Measurements from ENCODE around the gene SHROOM1. TPM values are rescaled to one million over a fixed set of nuclear protein-coding genes. Genes with fewer than 3 reads are reported as not detected.

Gene SHROOM1
- total RNA-seq, 1 experiment from 2014 or later, result 22.7 TPM

GRCh38 chr5:132791026-132791425 lies 39.4 kb downstream of the SHROOM1 start:
- H3K36me3 Mint-ChIP-seq (ENCODE audit: insufficient read depth, unreplicated experiment), result no peaks in the 10 kb centered on the region
- H3K4me1 Mint-ChIP-seq (ENCODE audit: insufficient read depth, unreplicated experiment), result no peaks in the 10 kb centered on the region
- no peak overlapping the region for H3K4me3 Mint-ChIP-seq (ENCODE audit: unreplicated experiment)
- ChIA-PET CTCF (interaction anchor here (0.7 to 0.9 kb wide), 3 partner anchors 29 to 97 kb away, joined by 3 to 5 read pairs (median 4); no protein-coding TSS in a partner anchor), POLR2A (no interaction called here)
- H3K27ac Mint-ChIP-seq (ENCODE audit: low read depth, unreplicated experiment), result no peak overlapping the region
- H3K9me3 Mint-ChIP-seq (ENCODE audit: unreplicated experiment), result no peaks in the 10 kb centered on the region
- no peaks in the 10 kb centered on the region for H3K27me3 Mint-ChIP-seq (ENCODE audit: insufficient read depth, unreplicated experiment)
- no peak for DNase-seq (ENCODE audit: unreplicated experiment)
- TF ChIP-seq, protein P1, sequence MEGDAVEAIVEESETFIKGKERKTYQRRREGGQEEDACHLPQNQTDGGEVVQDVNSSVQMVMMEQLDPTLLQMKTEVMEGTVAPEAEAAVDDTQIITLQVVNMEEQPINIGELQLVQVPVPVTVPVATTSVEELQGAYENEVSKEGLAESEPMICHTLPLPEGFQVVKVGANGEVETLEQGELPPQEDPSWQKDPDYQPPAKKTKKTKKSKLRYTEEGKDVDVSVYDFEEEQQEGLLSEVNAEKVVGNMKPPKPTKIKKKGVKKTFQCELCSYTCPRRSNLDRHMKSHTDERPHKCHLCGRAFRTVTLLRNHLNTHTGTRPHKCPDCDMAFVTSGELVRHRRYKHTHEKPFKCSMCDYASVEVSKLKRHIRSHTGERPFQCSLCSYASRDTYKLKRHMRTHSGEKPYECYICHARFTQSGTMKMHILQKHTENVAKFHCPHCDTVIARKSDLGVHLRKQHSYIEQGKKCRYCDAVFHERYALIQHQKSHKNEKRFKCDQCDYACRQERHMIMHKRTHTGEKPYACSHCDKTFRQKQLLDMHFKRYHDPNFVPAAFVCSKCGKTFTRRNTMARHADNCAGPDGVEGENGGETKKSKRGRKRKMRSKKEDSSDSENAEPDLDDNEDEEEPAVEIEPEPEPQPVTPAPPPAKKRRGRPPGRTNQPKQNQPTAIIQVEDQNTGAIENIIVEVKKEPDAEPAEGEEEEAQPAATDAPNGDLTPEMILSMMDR (IDR thresholded peaks at IDR 0.05; ENCODE audit: unreplicated experiment), result no peak
- intact Hi-C loops (cut with micrococcal nuclease), result loop anchor here (5.0 kb wide), 1 partner anchor 149 kb away; no protein-coding TSS in a partner anchor
- no TSS peak for BruUV-seq (replicated peaks)

DNA sequence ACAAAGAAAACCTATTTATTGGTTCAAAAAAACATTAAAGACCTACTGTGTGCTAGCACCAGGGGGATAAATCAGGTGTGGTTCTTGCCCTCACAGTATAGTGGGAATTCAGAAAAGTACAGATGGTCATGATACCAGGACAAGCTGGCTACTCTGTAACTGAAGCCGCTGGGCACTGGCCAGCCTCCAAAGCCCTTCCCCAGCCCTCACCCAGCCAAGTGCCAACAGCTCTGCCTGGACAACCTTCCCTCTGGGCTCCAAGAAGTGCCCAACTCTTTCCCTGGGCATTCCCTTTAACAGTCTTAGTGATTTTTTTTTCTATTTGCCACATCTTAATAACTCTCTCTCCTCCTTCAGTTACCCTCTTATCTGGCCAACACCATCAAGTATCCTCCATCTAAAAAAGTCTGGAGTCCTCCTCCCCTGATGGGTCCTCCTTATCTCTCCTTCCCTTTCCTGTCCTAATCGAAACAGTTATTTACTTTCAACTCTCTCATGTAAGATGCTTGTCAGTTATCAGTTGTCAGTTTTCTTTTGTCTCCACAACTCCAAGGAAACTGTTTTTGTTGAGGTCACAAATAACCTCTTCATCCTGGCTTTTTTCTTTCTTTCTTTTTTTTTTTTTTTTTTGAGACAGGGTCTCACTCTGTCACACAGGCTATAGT lies 40.1 kb downstream of the SHROOM1 start:
- TF ChIP-seq, protein P1 (IDR thresholded peaks at IDR 0.05; ENCODE audit: unreplicated experiment), result no peak

GRCh38 chr5:132788990-132789886 lies 41.2 kb downstream of the SHROOM1 start:
- Mint-ChIP-seq H3K9me3 (ENCODE audit: unreplicated experiment) (no peaks in the 10 kb centered on the region), H3K27me3 (ENCODE audit: insufficient read depth, unreplicated experiment) (no peaks in the 10 kb centered on the region), H3K4me3 (ENCODE audit: unreplicated experiment) (no peak overlapping the region), H3K27ac (ENCODE audit: low read depth, unreplicated experiment) (no peak overlapping the region), H3K36me3 (ENCODE audit: insufficient read depth, unreplicated experiment) (no peaks in the 10 kb centered on the region), H3K4me1 (ENCODE audit: insufficient read depth, unreplicated experiment) (no peaks in the 10 kb centered on the region)
- ChIA-PET CTCF (interaction anchor here (0.6 kb wide), 1 partner anchor 8 kb away, joined by 3 read pairs; no protein-coding TSS in a partner anchor), POLR2A (interaction anchor here (0.9 kb wide), 1 partner anchor 12 kb away, joined by 4 read pairs; no protein-coding TSS in a partner anchor)
- TF ChIP-seq, protein P1 (IDR thresholded peaks at IDR 0.05; ENCODE audit: unreplicated experiment), result no peak
- intact Hi-C loops (cut with micrococcal nuclease), result no loop called here
- DNase-seq (ENCODE audit: unreplicated experiment), result no peak
- no TSS peak for BruUV-seq (replicated peaks)

More for the DNA sequence above, 40.1 kb downstream of the SHROOM1 start:
- Mint-ChIP-seq H3K9me3 (ENCODE audit: unreplicated experiment) (no peaks in the 10 kb centered on the region), H3K27me3 (ENCODE audit: insufficient read depth, unreplicated experiment) (no peaks in the 10 kb centered on the region), H3K4me1 (ENCODE audit: insufficient read depth, unreplicated experiment) (no peaks in the 10 kb centered on the region), H3K27ac (ENCODE audit: low read depth, unreplicated experiment) (no peak overlapping the region), H3K36me3 (ENCODE audit: insufficient read depth, unreplicated experiment) (no peaks in the 10 kb centered on the region), H3K4me3 (ENCODE audit: unreplicated experiment) (no peak overlapping the region)
- intact Hi-C loops (cut with micrococcal nuclease), result loop anchor here (5.0 kb wide), 1 partner anchor 148 kb away; no protein-coding TSS in a partner anchor
- DNase-seq (ENCODE audit: unreplicated experiment), result no peak
- ChIA-PET CTCF (interaction anchor here (0.7 to 0.9 kb wide), 2 partner anchors 30 to 98 kb away, joined by 3 to 4 read pairs; no protein-coding TSS in a partner anchor), POLR2A (interaction anchor here (0.6 to 0.9 kb wide), 2 partner anchors 11 to 23 kb away, joined by 3 to 4 read pairs; partner anchors contain the start of gene SOWAHA)
- no TSS peak for BruUV-seq (replicated peaks)

- Mint-ChIP-seq H3K9me3 (ENCODE audit: unreplicated experiment) (no peaks in the 10 kb centered on the region), H3K27me3 (ENCODE audit: insufficient read depth, unreplicated experiment) (no peaks in the 10 kb centered on the region), H3K36me3 (ENCODE audit: insufficient read depth, unreplicated experiment) (no peaks in the 10 kb centered on the region), H3K27ac (ENCODE audit: low read depth, unreplicated experiment) (no peak overlapping the region), H3K4me3 (ENCODE audit: unreplicated experiment) (no peak overlapping the region), H3K4me1 (ENCODE audit: insufficient read depth, unreplicated experiment) (no peaks in the 10 kb centered on the region)
- CTCF ChIA-PET, result no interaction called here
- no peak for DNase-seq (ENCODE audit: unreplicated experiment)
- intact Hi-C loops (cut with micrococcal nuclease), result no loop called here
- POLR2A ChIA-PET, result no interaction called here
- BruUV-seq (replicated peaks), result no TSS peak
- TF ChIP-seq, protein P1 (IDR thresholded peaks at IDR 0.05; ENCODE audit: unreplicated experiment), result no peak
These were observed 41.9 kb downstream of the SHROOM1 start for GRCh38 chr5:132788508-132788907.
